ENCODE measurements around the gene SAMD11.

SAMD11 gene

GRCh38 chr1:901108-901859, 22.4 kb upstream of the SAMD11 start:
- Histone ChIP-seq H3K27me3 (ENCODE audit: insufficient read depth, low read length, poor library complexity, severe bottlenecking) (no peaks in the 10 kb centered on the region), H4K20me1 (ENCODE audit: insufficient read depth, low read length, poor library complexity, severe bottlenecking) (no peaks in the 10 kb centered on the region), H3K36me3 (ENCODE audit: insufficient read depth, low read length) (no peaks in the 10 kb centered on the region), H3K79me2 (ENCODE audit: insufficient read depth, low read length) (peaks cover 8% of the 10 kb centered on the region), H3K9me3 (ENCODE audit: insufficient read depth, low read depth, low read length) (no peaks in the 10 kb centered on the region), H3K4me1 (ENCODE audit: insufficient read depth, low read length, poor library complexity, severe bottlenecking) (peaks cover 16% of the 10 kb centered on the region), H3F3A (ENCODE audit: low read depth) (no peaks in the 10 kb centered on the region), H3K4me3 (ENCODE audit: low read length, poor library complexity, severe bottlenecking) (no peak overlapping the region), H3K9ac (ENCODE audit: low read depth, low read length, poor library complexity, severe bottlenecking) (no peak overlapping the region), H3K9me2 (replicated peaks; ENCODE audit: low read depth, low read length) (no peaks in the 10 kb centered on the region), H2AFZ (ENCODE audit: low read length) (no peak overlapping the region), H3K4me2 (ENCODE audit: low read depth, low read length, poor library complexity, severe bottlenecking) (no peak overlapping the region)
- TF ChIP-seq EZH2phosphoT487 (IDR thresholded peaks at IDR 0.05; ENCODE audit: borderline replicate concordance) (no peak), CTCF (conservative IDR thresholded peaks at IDR 0.05; ENCODE audit: low read length) (no peak)

- Histone ChIP-seq H4K20me1 (ENCODE audit: insufficient read depth, low read length, poor library complexity, severe bottlenecking) (no peaks in the 10 kb centered on the region), H3K27me3 (ENCODE audit: insufficient read depth, low read length, poor library complexity, severe bottlenecking) (no peaks in the 10 kb centered on the region), H3F3A (ENCODE audit: low read depth) (no peaks in the 10 kb centered on the region), H3K4me1 (ENCODE audit: insufficient read depth, low read length, poor library complexity, severe bottlenecking) (peaks cover 24% of the 10 kb centered on the region), H3K9me2 (replicated peaks; ENCODE audit: low read depth, low read length) (no peaks in the 10 kb centered on the region), H3K9me3 (ENCODE audit: insufficient read depth, low read depth, low read length) (no peaks in the 10 kb centered on the region), H3K36me3 (ENCODE audit: insufficient read depth, low read length) (no peaks in the 10 kb centered on the region), H2AFZ (ENCODE audit: low read length) (no peak overlapping the region), H3K79me2 (ENCODE audit: insufficient read depth, low read length) (peaks cover 8% of the 10 kb centered on the region), H3K4me2 (ENCODE audit: low read depth, low read length, poor library complexity, severe bottlenecking) (no peak overlapping the region), H3K4me3 (ENCODE audit: low read length, poor library complexity, severe bottlenecking) (no peak overlapping the region), H3K9ac (ENCODE audit: low read depth, low read length, poor library complexity, severe bottlenecking) (no peak overlapping the region)
- TF ChIP-seq EZH2phosphoT487 (IDR thresholded peaks at IDR 0.05; ENCODE audit: borderline replicate concordance), result no peak
- no peak for TF ChIP-seq CTCF (conservative IDR thresholded peaks at IDR 0.05; ENCODE audit: low read length)
These were observed 20.9 kb upstream of the SAMD11 start for GRCh38 chr1:902802-903201.

GRCh38 chr1:903305-903704, 20.4 kb upstream of the SAMD11 start:
- no peaks in the 10 kb centered on the region for H3K9me2 ChIP-seq (replicated peaks; ENCODE audit: low read depth, low read length)
- H3K4me3 ChIP-seq (ENCODE audit: low read length, poor library complexity, severe bottlenecking), result peak overlapping the region; percentile 53
- peak overlapping the region; percentile 55 for H3K4me2 ChIP-seq (ENCODE audit: low read depth, low read length, poor library complexity, severe bottlenecking)
- H3K36me3 ChIP-seq (ENCODE audit: insufficient read depth, low read length), result no peaks in the 10 kb centered on the region
- H3K9me3 ChIP-seq (ENCODE audit: insufficient read depth, low read depth, low read length), result no peaks in the 10 kb centered on the region
- TF ChIP-seq EZH2phosphoT487 (IDR thresholded peaks at IDR 0.05; ENCODE audit: borderline replicate concordance), result no peak
- TF ChIP-seq CTCF (conservative IDR thresholded peaks at IDR 0.05; ENCODE audit: low read length), result no peak
- no peaks in the 10 kb centered on the region for H3K27me3 ChIP-seq (ENCODE audit: insufficient read depth, low read length, poor library complexity, severe bottlenecking)
- H3F3A ChIP-seq (ENCODE audit: low read depth), result no peaks in the 10 kb centered on the region
- no peaks in the 10 kb centered on the region for H4K20me1 ChIP-seq (ENCODE audit: insufficient read depth, low read length, poor library complexity, severe bottlenecking)
- peaks cover 8% of the 10 kb centered on the region for H3K79me2 ChIP-seq (ENCODE audit: insufficient read depth, low read length)
- H2AFZ ChIP-seq (ENCODE audit: low read length), result no peak overlapping the region
- H3K9ac ChIP-seq (ENCODE audit: low read depth, low read length, poor library complexity, severe bottlenecking), result no peak overlapping the region
- peaks cover 24% of the 10 kb centered on the region for H3K4me1 ChIP-seq (ENCODE audit: insufficient read depth, low read length, poor library complexity, severe bottlenecking)
